HL-60 (cell line): Measurements from ENCODE around the gene KRTAP5-9.

Source experiments
- DNase-seq, 2 experiments: peaks; one replicate each; pipeline ENCODE4 v3.0.0-alpha.2; 2010 to 2020; ENCODE audit warnings: low read depth in 1 of 2, low spot score in 1 of 2
- H3K27ac ChIP-seq: fragments of 250-450 bp; sonication (Bioruptor Pico); replicated peaks from 2 replicates; pipeline ENCODE4 v1.5.1; 2020; ENCODE audit warnings: mild to moderate bottlenecking, moderate library complexity
- H3K27me3 ChIP-seq: fragments of 250-450 bp; sonication (Bioruptor Pico); 2 replicates; pipeline ENCODE4 v1.5.1; 2021; ENCODE audit warnings: mild to moderate bottlenecking, moderate library complexity; ENCODE audit not compliant: insufficient read depth, poor library complexity, severe bottlenecking
- H3K4me3 ChIP-seq: replicated peaks from 2 replicates; pipeline ENCODE4 v1.5.1; 2011; ENCODE audit warnings: mild to moderate bottlenecking, control low read depth, low read length; ENCODE audit not compliant: insufficient read depth
- GABPA ChIP-seq: IDR thresholded peaks from 2 replicates; pipeline ENCODE4 v1.6.1; 2012; ENCODE audit warnings: low read depth
- POLR2AphosphoS5 ChIP-seq: IDR thresholded peaks from 2 replicates; pipeline ENCODE4 v1.6.1; 2012; ENCODE audit warnings: low read depth
- REST ChIP-seq: IDR thresholded peaks from 2 replicates; pipeline ENCODE4 v1.6.1; 2012; ENCODE audit warnings: low read depth; ENCODE audit not compliant: insufficient replicate concordance
- SPI1 ChIP-seq: IDR thresholded peaks from 2 replicates; pipeline ENCODE4 v1.6.1; 2012; ENCODE audit warnings: low read depth, mild to moderate bottlenecking, borderline replicate concordance
- TF ChIP-seq, protein P1 (sequence below): IDR thresholded peaks from one replicate; pipeline ENCODE4 v1.5.1; 2011; ENCODE audit warnings: low read length, control low read depth, inconsistent platforms; ENCODE audit not compliant: insufficient read depth

The KRTAP5-9 gene

DNA sequence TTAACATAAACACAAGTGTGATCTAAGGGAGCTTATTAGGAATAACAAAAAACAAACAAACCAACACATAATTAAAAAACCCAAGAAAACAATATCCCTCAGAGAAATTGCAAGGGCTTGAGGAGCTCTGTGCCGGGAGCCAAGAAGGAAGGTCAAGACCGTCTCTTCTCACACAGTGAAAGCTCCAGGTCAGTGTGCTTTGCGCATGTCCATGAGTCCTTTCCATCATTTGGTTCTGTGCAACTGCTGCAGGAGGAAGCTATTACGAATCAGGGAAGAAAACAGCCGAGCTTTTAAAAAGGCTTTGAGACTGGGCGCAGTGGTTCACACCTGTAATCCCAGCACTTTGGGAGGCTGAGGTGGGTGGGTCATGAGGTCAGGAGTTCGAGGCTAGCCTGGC is 5.8 kb upstream of the KRTAP5-9 start:
- H3K27me3 ChIP-seq = no peaks in the 10 kb centered on the region
- TF ChIP-seq REST (no peak), POLR2AphosphoS5 (no peak), SPI1 (no peak), GABPA (no peak)
- TF ChIP-seq, protein P1, sequence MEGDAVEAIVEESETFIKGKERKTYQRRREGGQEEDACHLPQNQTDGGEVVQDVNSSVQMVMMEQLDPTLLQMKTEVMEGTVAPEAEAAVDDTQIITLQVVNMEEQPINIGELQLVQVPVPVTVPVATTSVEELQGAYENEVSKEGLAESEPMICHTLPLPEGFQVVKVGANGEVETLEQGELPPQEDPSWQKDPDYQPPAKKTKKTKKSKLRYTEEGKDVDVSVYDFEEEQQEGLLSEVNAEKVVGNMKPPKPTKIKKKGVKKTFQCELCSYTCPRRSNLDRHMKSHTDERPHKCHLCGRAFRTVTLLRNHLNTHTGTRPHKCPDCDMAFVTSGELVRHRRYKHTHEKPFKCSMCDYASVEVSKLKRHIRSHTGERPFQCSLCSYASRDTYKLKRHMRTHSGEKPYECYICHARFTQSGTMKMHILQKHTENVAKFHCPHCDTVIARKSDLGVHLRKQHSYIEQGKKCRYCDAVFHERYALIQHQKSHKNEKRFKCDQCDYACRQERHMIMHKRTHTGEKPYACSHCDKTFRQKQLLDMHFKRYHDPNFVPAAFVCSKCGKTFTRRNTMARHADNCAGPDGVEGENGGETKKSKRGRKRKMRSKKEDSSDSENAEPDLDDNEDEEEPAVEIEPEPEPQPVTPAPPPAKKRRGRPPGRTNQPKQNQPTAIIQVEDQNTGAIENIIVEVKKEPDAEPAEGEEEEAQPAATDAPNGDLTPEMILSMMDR = no peak
- no peak for DNase-seq
- no peak overlapping the region for H3K4me3 ChIP-seq
- no peak overlapping the region for H3K27ac ChIP-seq

GRCh38 chr11:71542879-71543777 is 5.1 kb upstream of the KRTAP5-9 start:
- TF ChIP-seq POLR2AphosphoS5 (no peak), GABPA (no peak), REST (no peak), SPI1 (no peak)
- TF ChIP-seq, protein P1 = no peak
- DNase-seq = peak in 1 of 2 experiments; percentile 15
- H3K4me3 ChIP-seq = no peak overlapping the region
- no peaks in the 10 kb centered on the region for H3K27me3 ChIP-seq
- H3K27ac ChIP-seq = peak overlapping the region; percentile 51

- Histone ChIP-seq H3K4me3 (no peak overlapping the region), H3K27me3 (no peaks in the 10 kb centered on the region), H3K27ac (peak overlapping the region; percentile 51)
- peak; percentile 41; the same call in 1 of the 2 replicates for TF ChIP-seq POLR2AphosphoS5
- no peak for TF ChIP-seq GABPA
- TF ChIP-seq, protein P1 = no peak
- TF ChIP-seq SPI1 = peak; percentile 57; the same call in 1 of the 2 replicates
- no peak for TF ChIP-seq REST
- DNase-seq = peak in 1 of 2 experiments; percentile 79
Measured at GRCh38 chr11:71543866-71544265, 4.4 kb upstream of the KRTAP5-9 start.
